Epithelial cell of proximal tubule (primary cell): ENCODE results near the gene ADCY6. TPM values are rescaled to one million over a fixed set of nuclear protein-coding genes. Genes with fewer than 3 reads are reported as not detected.
A peak's percentile ranks its signal among the peaks of the same experiment; 100 is the strongest.

Experiments used
- DNase-seq: peaks from one replicate; pipeline ENCODE4 v3.0.0-alpha.2; 2011; ENCODE audit warnings: low read depth
- H3K4me3 ChIP-seq: 2 replicates; pipeline ENCODE4 v1.5.1; 2011; ENCODE audit warnings: low read depth, mild to moderate bottlenecking, low read length
- total RNA-seq: library from RNA; depleted of rRNA; stranded (reverse); fragments of >200 nt; gene quantifications from 2 replicates; pipeline ENCODE4 v1.2.3, GENCODE V29; 2015
- TF ChIP-seq, protein P1 (sequence below): conservative IDR thresholded peaks from 2 replicates; pipeline ENCODE4 v1.5.1; 2012; ENCODE audit warnings: low read depth, mild to moderate bottlenecking, low read length

Gene ADCY6
- total RNA-seq, result 13.5 and 21.6 TPM in 2 replicates

DNA sequence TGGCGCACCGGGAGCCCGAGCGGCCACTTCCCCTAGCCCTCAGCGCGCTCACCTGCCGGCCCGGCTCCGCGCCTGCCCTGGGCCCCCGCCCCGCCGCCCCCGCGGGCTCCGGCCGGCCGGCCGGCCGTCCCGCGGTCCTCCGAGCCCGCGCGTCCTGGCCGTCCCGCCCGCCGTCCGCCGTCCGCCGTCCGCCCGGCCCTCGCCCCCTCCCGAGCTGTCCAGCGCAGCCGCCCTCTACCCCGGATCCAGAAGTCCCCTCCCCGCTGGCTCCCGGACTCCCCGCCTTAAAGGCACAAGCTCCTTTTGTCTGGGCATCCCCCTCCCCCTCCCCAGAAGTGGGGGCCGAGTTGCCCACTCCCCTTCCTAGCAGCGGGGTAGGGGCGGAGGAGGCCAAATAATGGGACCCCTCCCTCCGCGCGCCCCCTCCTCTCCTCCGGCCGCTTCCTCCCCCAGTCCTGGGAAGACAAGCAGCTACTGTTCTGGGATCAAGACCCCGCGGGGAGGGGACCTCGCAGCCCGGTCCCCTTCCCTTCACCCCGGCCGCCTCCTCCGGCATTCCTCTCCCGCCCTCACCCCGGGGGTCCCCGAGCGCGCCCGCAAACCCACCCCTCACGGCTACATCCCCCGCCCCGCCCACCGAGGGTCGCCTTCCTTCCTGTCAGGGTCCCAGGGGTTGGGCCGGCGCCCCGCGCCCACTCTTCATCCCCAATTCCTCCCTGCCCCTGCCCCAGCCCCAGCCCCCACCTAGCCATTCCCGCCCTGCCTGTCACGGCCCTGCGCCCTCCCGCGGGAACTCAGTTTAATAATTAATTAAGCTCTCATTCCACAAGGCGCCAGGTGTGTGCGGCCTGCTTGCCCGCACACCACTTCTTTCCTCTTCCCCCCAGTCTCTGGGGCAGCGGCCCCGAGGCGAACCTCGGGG lies at the start of gene ADCY6:
Gene ADCY6 (minus strand): TSS at position 236 of the 922 bp plus-strand sequence. CDS start 5,655 bp downstream, outside the sequence.
- TF ChIP-seq, protein P1, sequence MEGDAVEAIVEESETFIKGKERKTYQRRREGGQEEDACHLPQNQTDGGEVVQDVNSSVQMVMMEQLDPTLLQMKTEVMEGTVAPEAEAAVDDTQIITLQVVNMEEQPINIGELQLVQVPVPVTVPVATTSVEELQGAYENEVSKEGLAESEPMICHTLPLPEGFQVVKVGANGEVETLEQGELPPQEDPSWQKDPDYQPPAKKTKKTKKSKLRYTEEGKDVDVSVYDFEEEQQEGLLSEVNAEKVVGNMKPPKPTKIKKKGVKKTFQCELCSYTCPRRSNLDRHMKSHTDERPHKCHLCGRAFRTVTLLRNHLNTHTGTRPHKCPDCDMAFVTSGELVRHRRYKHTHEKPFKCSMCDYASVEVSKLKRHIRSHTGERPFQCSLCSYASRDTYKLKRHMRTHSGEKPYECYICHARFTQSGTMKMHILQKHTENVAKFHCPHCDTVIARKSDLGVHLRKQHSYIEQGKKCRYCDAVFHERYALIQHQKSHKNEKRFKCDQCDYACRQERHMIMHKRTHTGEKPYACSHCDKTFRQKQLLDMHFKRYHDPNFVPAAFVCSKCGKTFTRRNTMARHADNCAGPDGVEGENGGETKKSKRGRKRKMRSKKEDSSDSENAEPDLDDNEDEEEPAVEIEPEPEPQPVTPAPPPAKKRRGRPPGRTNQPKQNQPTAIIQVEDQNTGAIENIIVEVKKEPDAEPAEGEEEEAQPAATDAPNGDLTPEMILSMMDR, result no peak
- DNase-seq, result no peak

DNA sequence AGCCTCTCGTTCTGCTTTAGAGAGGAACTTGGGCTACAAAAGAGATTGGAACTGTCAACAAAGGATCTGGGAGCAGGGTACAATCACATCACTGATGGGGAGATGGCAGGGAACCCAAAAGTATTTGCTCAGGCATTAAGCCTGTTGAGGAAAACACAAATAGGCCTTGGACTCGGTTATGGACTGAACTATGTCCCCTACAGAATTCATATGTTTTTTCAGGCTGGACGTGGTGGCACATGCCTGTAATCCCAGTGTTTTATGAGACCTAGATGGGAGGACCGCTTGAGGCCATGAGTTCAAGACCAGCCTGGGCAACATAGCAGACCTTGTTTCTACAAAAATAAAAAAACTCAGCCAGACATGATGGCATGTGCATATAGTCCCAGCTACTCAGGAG lies 49.2 kb upstream of the ADCY6 start:
- no peak overlapping the region for H3K4me3 ChIP-seq
- DNase-seq, result no peak
- TF ChIP-seq, protein P1, result no peak

More for the DNA sequence above, at the start of gene ADCY6:
- peak within 1 kb of the TSS; percentile 93 for H3K4me3 ChIP-seq

GRCh38 chr12:48832321-48833060 lies 43.6 kb upstream of the ADCY6 start:
- no peak overlapping the region for H3K4me3 ChIP-seq
- no peak for DNase-seq
- TF ChIP-seq, protein P1, result no peak

DNA sequence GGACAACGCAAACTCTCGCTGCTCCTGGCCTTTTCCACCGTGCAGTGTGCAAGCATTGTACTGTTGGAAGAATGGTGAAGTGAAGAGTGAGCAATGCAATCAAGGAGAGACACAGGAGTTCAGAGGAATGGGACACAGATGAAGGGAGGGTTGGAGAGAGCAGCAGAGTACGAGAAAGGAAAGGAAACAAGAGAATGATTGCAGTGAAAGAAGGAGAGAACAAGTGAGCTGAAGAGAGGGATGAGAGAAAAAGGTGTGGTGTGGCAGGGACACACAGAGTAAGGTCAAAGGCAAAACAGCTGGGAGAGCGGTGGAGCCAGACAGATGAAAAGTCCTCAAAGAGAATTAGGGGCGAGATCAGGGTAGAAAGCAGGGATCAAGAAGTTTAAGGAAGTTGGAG lies 42.4 kb upstream of the ADCY6 start:
- no peak overlapping the region for H3K4me3 ChIP-seq
- TF ChIP-seq, protein P1, result no peak
- no peak for DNase-seq

DNA sequence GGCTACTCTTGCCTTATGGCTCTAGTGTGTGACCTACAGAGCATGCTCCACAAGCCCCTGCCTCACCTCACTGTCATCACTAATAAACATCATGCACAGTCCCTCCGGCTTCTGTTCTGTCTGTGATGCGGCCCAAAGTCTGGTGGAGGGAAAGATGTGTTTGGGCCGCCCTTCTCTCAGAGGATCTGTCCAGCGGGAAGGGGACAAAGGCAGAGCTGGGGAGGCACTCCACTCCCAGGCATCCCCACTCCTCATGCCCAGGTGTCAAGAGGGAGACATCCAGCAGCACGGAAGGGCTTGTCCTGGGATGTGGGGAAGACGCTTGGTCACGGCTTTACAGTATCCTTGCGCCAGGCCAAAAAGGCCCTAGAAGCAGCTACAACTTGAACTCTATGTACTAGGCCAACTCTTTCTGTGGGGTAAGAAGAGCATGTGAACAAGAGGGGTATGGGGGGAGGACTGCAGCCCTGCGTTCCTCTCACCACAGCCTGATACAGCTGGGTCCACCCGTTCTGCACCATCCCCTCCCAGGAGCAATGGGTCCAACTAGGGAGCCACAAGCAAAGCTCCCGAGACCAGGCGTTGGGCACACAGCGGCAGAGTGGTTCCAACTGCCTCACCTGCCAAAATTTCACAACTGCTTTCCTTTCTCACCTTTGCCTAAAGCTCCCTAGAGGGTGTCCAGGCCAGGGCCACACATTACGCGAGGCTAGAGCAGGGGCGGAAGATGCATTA lies 40.1 kb upstream of the ADCY6 start:
- H3K4me3 ChIP-seq, result no peak overlapping the region
- TF ChIP-seq, protein P1, result no peak

DNA sequence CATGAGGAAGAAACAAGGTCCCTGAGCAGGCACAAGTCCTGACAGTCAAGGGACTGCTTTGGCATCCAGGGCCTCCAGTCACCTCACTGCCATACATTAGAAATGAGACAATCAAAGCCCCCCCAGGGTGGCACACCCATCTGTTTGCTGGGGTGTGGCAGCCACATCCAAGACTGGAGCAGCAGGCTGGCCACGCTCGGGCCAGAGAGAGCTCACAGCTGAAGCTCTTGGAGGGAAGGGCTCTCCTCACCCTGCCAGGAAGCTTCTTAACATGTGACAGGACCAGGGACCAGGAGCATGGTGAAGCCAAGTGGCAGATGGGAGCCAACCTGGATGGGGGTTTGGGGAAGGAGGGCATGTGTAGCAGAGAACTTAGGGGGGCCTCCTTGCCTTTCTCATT lies 39.4 kb upstream of the ADCY6 start:
- TF ChIP-seq, protein P1, result no peak

More for the DNA sequence above, 40.1 kb upstream of the ADCY6 start:
- DNase-seq, result no peak

More for the DNA sequence above, 39.4 kb upstream of the ADCY6 start:
- no peak overlapping the region for H3K4me3 ChIP-seq
- DNase-seq, result no peak
